Muscle of leg (tissue), 11 donors: ENCODE measurements around the gene WAC. TPM values are rescaled to one million over a fixed set of nuclear protein-coding genes. Genes with fewer than 3 reads are reported as not detected.

Source experiments
- DNase-seq: peaks from one replicate; pipeline ENCODE4 v3.0.0; 2013
- H3K27ac ChIP-seq: one replicate; pipeline ENCODE4 v1.5.1; 2013; ENCODE audit warnings: mild to moderate bottlenecking, low read length, control low read depth
- H3K27me3 ChIP-seq: one replicate; pipeline ENCODE4 v1.6.1; 2013; ENCODE audit warnings: low read length; ENCODE audit not compliant: control insufficient read depth, insufficient read depth
- H3K36me3 ChIP-seq: one replicate; pipeline ENCODE4 v1.6.1; 2013; ENCODE audit warnings: low read length; ENCODE audit not compliant: control insufficient read depth, insufficient read depth
- H3K4me1 ChIP-seq: one replicate; pipeline ENCODE4 v1.6.1; 2013; ENCODE audit warnings: low read length; ENCODE audit not compliant: control insufficient read depth, insufficient read depth
- H3K4me3 ChIP-seq: one replicate; pipeline ENCODE4 v1.5.1; 2013; ENCODE audit warnings: low read length, control low read depth
- H3K9me3 ChIP-seq: replicated peaks from 2 replicates; pipeline ENCODE4 v1.6.1; 2013; ENCODE audit warnings: low read depth, low read length; ENCODE audit not compliant: control insufficient read depth
- WGBS: methylation state at CpG from one replicate; pipeline ENCODE4 v1.1.5; 2013; ENCODE audit warnings: missing lambda C conversion rate; ENCODE audit not compliant: insufficient coverage; 5-methylcytosine and 5-hydroxymethylcytosine counted together
- polyA plus RNA-seq, 8 donors: library from polyadenylated mRNA; unstranded; fragments of 120-200 nt; gene quantifications; one replicate each; pipeline versions ENCODE4 v1.2.1 to v1.2.3, GENCODE V29; 2013; ENCODE audit warnings: inconsistent platforms in 1 of 8, low replicate concordance in 1 of 8; ENCODE audit not compliant: insufficient read length in 8 of 8, insufficient read depth in 1 of 8
- total RNA-seq: library from RNA; stranded (reverse); fragments of 120-200 nt; gene quantifications from one replicate; pipeline ENCODE4 v1.2.4, GENCODE V29; 2013

Gene WAC
- total and polyA plus RNA-seq, 9 donors = 50.5 to 92.6 (median 80.2) TPM

DNA sequence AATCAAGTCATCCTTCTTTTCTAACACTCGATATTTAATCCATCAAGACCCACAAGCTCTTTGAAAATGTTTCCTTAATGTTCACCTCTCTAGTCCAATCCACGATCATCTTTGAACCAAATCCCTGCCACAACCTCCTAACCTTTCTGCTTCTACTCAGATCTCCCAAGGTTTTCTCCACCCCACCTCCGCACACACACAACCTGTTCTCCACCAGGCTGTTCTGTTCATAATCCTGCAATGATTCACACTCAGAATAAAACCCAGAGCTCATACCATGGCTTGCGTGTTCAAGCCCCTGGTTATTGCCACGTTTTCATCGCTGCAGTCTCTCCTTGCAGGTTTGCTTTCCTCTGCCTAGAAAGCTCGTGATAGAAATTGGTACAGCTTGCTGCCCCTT is 90.6 kb downstream of the WAC start:
- Histone ChIP-seq H3K36me3 (peaks cover 3% of the 10 kb centered on the region), H3K9me3 (no peaks in the 10 kb centered on the region), H3K27ac (no peak overlapping the region), H3K4me1 (no peaks in the 10 kb centered on the region), H3K27me3 (no peaks in the 10 kb centered on the region), H3K4me3 (no peak overlapping the region)
- WGBS = 90% methylated on average over 7 of the region's 7 CpGs
- no peak for DNase-seq

DNA sequence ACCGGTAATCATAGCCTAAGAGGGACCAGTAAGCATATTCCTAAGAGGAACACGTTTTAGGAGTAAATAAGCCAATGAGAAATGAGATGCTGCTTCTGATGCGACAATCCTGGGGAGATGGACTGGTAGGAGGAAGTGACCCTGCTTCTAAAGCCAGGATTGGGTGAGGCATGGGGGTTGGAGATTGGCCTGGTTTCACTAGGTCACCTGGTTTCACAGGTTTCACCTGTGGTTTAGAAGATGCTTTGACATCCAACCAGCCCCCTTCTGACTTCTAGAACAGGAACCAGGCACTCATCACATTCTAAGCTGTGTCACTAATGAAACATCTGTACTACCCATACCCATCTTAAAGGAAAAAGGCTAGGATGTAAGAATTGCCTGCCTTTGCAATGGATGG is 91.4 kb downstream of the WAC start:
- WGBS = 67% methylated on average over 3 of the region's 3 CpGs
- no peak overlapping the region for H3K4me3 ChIP-seq
- no peak for DNase-seq

DNA sequence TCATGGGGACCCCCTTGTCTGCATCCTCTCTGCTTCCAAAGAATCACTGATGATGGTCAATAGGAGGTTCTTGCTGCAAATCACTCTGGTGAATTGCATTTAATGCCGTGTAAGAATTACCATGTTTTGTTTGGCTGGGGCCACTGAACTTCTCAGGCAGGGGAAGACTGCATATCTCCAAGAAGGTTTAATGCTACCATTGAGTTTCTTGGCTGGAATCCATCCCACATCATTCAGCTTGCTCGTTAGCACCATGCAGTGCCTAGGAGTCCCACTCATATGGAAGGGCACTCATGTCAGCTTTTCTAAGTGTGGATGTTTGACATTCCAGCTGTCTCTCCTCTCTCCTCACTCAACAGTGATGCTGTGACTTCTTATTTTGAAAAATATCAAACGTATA is 94.2 kb downstream of the WAC start:
- WGBS = 83% methylated on average over 1 of the region's 3 CpGs
- no peaks in the 10 kb centered on the region for H3K27me3 ChIP-seq
- no peaks in the 10 kb centered on the region for H3K4me1 ChIP-seq
- H3K4me3 ChIP-seq = no peak overlapping the region
- H3K36me3 ChIP-seq = no peaks in the 10 kb centered on the region
- no peak for DNase-seq
- H3K27ac ChIP-seq = no peak overlapping the region
- no peaks in the 10 kb centered on the region for H3K9me3 ChIP-seq

More for the DNA sequence above, 91.4 kb downstream of the WAC start:
- no peak overlapping the region for H3K27ac ChIP-seq
- no peaks in the 10 kb centered on the region for H3K27me3 ChIP-seq
- no peaks in the 10 kb centered on the region for H3K4me1 ChIP-seq
- no peaks in the 10 kb centered on the region for H3K9me3 ChIP-seq
- peaks cover 3% of the 10 kb centered on the region for H3K36me3 ChIP-seq

- DNase-seq = peak; percentile 78
- Histone ChIP-seq H3K27me3 (no peaks in the 10 kb centered on the region), H3K4me3 (no peak overlapping the region), H3K27ac (no peak overlapping the region), H3K4me1 (no peaks in the 10 kb centered on the region), H3K9me3 (no peaks in the 10 kb centered on the region), H3K36me3 (no peaks in the 10 kb centered on the region)
- WGBS = 24% methylated on average over 10 of the region's 15 CpGs
These were observed 95.4 kb downstream of the WAC start for GRCh38 chr10:28628184-28628893.

- Histone ChIP-seq H3K4me1 (no peaks in the 10 kb centered on the region), H3K36me3 (no peaks in the 10 kb centered on the region), H3K27ac (no peak overlapping the region), H3K4me3 (no peak overlapping the region), H3K27me3 (peaks cover 3% of the 10 kb centered on the region), H3K9me3 (no peaks in the 10 kb centered on the region)
- 74% methylated on average over 3 of the region's 5 CpGs for WGBS
- DNase-seq = no peak
These were observed 99.1 kb downstream of the WAC start for GRCh38 chr10:28631896-28632583.

- DNase-seq = no peak
- H3K27ac ChIP-seq = no peak overlapping the region
- H3K4me3 ChIP-seq = no peak overlapping the region
- no peaks in the 10 kb centered on the region for H3K36me3 ChIP-seq
- peaks cover 3% of the 10 kb centered on the region for H3K27me3 ChIP-seq
- no peaks in the 10 kb centered on the region for H3K9me3 ChIP-seq
- WGBS = no CpG with 5 or more reads among the region's 1 CpG
- no peaks in the 10 kb centered on the region for H3K4me1 ChIP-seq
These were observed 99.6 kb downstream of the WAC start for GRCh38 chr10:28632584-28632945.

DNA sequence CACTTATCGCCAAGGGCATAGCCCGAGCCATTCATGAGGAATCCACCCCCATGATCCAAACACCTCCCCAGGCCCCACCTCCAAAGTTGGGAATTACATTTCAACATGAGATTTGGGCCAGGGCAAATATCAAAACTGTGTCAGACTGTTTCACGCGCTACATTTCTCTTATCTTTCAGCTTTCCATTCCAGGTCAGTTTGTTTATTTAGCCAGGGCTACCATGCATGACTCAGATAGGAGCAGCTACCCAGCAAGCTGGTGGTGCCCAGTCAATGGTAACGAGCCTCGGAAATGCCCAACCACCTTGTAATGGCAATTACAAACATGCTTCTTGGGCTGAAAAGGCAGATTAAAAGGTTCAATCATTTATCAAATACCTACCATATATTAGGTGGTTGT is 100.8 kb downstream of the WAC start:
- Histone ChIP-seq H3K9me3 (peaks cover 1% of the 10 kb centered on the region), H3K4me1 (no peaks in the 10 kb centered on the region), H3K4me3 (no peak overlapping the region), H3K27ac (no peak overlapping the region), H3K27me3 (peaks cover 3% of the 10 kb centered on the region), H3K36me3 (no peaks in the 10 kb centered on the region)
- WGBS = 89% methylated on average over 4 of the region's 6 CpGs
- no peak for DNase-seq

- Histone ChIP-seq H3K27ac (no peak overlapping the region), H3K27me3 (peaks cover 3% of the 10 kb centered on the region), H3K4me1 (no peaks in the 10 kb centered on the region), H3K9me3 (peaks cover 2% of the 10 kb centered on the region), H3K4me3 (no peak overlapping the region), H3K36me3 (no peaks in the 10 kb centered on the region)
- WGBS = 36% methylated on average over 2 of the region's 5 CpGs
- DNase-seq = no peak
These were observed 104.4 kb downstream of the WAC start for GRCh38 chr10:28637346-28637745.

DNA sequence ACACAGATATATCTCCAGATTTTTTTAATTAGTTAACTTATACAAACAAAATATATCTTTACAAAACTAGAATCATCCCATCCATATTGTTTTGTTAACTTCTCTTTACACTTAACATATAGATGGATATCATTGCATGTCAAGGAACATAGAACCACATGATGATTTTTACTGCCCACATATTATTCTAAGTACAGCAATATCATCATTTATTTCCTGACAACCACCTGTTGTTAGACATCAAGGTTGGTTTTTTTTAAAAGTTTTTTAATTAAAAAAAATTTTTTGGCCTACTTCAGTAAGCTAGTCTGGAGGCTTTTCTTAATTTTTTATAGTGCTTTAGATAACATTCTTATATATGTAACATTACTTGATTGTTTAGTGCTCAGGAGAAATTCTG is 105.5 kb downstream of the WAC start:
- Histone ChIP-seq H3K4me1 (no peaks in the 10 kb centered on the region), H3K4me3 (no peak overlapping the region)
- DNase-seq = no peak

GRCh38 chr10:28640551-28640950 is 107.6 kb downstream of the WAC start:
- Histone ChIP-seq H3K27ac (no peak overlapping the region), H3K27me3 (peaks cover 2% of the 10 kb centered on the region), H3K9me3 (peaks cover 2% of the 10 kb centered on the region), H3K36me3 (no peaks in the 10 kb centered on the region), H3K4me3 (no peak overlapping the region), H3K4me1 (no peaks in the 10 kb centered on the region)
- no peak for DNase-seq
- WGBS = no CpG with 5 or more reads among the region's 2 CpGs

More for the DNA sequence above, 105.5 kb downstream of the WAC start:
- Histone ChIP-seq H3K27ac (no peak overlapping the region), H3K36me3 (no peaks in the 10 kb centered on the region), H3K9me3 (peaks cover 2% of the 10 kb centered on the region), H3K27me3 (peaks cover 3% of the 10 kb centered on the region)
